ENCODE results near the gene BCL2L12.

DNA sequence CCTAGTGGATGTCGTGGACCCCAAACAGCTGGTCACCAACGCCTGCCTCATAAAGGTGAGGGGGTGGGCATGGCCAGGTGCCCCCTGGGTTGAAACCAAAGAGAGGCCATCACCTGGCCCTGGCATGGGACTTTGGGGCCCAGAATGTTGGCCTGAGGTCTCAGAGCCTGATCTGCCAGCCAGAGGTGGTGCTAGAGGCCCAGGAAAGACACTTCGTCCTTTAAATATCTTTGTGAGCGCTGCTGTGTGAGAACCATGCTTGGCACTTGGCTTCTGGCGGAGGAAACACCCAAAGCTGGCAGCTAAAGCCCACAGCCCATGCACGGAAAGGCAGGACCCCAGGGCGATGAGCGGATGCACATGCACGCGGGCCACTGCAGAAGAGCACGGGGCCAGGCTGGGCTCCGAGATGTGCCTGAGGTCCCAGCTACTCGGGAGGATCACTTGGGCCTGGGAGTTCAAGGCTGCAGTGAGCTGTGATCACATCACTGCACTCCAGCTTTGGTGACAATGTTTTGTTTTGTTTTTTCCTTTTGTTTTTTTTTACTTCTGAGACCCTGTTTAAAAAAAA is 19.3 kb downstream of the BCL2L12 start:
- TF ChIP-seq, protein P1, sequence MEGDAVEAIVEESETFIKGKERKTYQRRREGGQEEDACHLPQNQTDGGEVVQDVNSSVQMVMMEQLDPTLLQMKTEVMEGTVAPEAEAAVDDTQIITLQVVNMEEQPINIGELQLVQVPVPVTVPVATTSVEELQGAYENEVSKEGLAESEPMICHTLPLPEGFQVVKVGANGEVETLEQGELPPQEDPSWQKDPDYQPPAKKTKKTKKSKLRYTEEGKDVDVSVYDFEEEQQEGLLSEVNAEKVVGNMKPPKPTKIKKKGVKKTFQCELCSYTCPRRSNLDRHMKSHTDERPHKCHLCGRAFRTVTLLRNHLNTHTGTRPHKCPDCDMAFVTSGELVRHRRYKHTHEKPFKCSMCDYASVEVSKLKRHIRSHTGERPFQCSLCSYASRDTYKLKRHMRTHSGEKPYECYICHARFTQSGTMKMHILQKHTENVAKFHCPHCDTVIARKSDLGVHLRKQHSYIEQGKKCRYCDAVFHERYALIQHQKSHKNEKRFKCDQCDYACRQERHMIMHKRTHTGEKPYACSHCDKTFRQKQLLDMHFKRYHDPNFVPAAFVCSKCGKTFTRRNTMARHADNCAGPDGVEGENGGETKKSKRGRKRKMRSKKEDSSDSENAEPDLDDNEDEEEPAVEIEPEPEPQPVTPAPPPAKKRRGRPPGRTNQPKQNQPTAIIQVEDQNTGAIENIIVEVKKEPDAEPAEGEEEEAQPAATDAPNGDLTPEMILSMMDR (conservative IDR thresholded peaks at IDR 0.05 in 1 of 2, IDR thresholded peaks at IDR 0.05 in 1 of 2; ENCODE audit: extremely low read depth in 1 of 2, insufficient read depth in 1 of 2, low read depth in 1 of 2, low read length in 2 of 2) = peak in 1 of 2 donors; percentile 12
- TF ChIP-seq EZH2 (IDR thresholded peaks at IDR 0.05; ENCODE audit: borderline replicate concordance, low read length) = no peak
